ENCODE results near the gene EIF2S1.

DNA sequence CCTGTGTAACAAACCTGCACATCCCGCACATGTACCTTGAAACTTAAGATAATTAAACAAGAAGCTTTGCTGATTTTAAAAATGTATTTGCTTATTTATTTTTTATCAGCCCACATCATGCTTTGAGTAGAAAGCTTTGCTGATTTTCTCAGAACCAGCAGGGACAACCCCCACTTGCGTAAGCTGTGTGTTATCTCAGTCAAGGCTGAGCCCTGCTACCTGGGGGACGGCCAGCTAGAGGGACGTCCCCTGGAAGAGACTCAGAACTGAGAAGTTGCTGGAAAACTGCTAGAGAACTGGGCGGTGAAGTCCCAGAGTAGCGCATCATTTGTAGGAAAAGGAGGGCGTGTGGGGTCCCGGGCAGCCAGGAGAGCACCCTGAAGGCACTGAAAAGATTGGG lies 56.0 kb downstream of the EIF2S1 start:
- TF ChIP-seq BHLHE40 (IDR thresholded peaks at IDR 0.05; ENCODE audit: low read depth, low read length), result no peak
- TF ChIP-seq, protein P1, sequence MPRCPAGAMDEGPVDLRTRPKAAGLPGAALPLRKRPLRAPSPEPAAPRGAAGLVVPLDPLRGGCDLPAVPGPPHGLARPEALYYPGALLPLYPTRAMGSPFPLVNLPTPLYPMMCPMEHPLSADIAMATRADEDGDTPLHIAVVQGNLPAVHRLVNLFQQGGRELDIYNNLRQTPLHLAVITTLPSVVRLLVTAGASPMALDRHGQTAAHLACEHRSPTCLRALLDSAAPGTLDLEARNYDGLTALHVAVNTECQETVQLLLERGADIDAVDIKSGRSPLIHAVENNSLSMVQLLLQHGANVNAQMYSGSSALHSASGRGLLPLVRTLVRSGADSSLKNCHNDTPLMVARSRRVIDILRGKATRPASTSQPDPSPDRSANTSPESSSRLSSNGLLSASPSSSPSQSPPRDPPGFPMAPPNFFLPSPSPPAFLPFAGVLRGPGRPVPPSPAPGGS (IDR thresholded peaks at IDR 0.05), result no peak
- TF ChIP-seq TP53 (CRISPR knock-in tag; IDR thresholded peaks at IDR 0.05), result no peak
- TF ChIP-seq POLR2A (IDR thresholded peaks at IDR 0.05; ENCODE audit: low read length), result no peak

All from A549 (cell line).